ENCODE results near the gene RFX3.

RFX3 gene

GRCh38 chr9:3268223-3268622 lies 257.6 kb downstream of the RFX3 start:
- no peak for DNase-seq (ENCODE audit: extremely low read depth, low read depth)
- TF ChIP-seq CTCF (IDR thresholded peaks at IDR 0.05; ENCODE audit: low read depth, low read length, missing control alignments) = no peak
- no peak overlapping the region for H3K4me3 ChIP-seq (replicated peaks; ENCODE audit: low read depth, low read length)

- TF ChIP-seq CTCF (IDR thresholded peaks at IDR 0.05; ENCODE audit: low read depth, low read length, missing control alignments) = no peak
- no peak overlapping the region for H3K4me3 ChIP-seq (replicated peaks; ENCODE audit: low read depth, low read length)
- DNase-seq (ENCODE audit: extremely low read depth, low read depth) = no peak
Measured at GRCh38 chr9:3263698-3264097, 262.1 kb downstream of the RFX3 start.

- TF ChIP-seq CTCF (IDR thresholded peaks at IDR 0.05; ENCODE audit: low read depth, low read length, missing control alignments) = no peak
- DNase-seq (ENCODE audit: extremely low read depth, low read depth) = no peak
- H3K4me3 ChIP-seq (replicated peaks; ENCODE audit: low read depth, low read length) = no peak overlapping the region
Measured at GRCh38 chr9:3262826-3263529, 262.8 kb downstream of the RFX3 start.

- H3K4me3 ChIP-seq (replicated peaks; ENCODE audit: low read depth, low read length) = no peak overlapping the region
- no peak for TF ChIP-seq CTCF (IDR thresholded peaks at IDR 0.05; ENCODE audit: low read depth, low read length, missing control alignments)
- DNase-seq (ENCODE audit: extremely low read depth, low read depth) = no peak
Measured at GRCh38 chr9:3261484-3261883, 264.3 kb downstream of the RFX3 start.

GRCh38 chr9:3256571-3257330 lies 269.1 kb downstream of the RFX3 start:
- no peak overlapping the region for H3K4me3 ChIP-seq (replicated peaks; ENCODE audit: low read depth, low read length)
- no peak for TF ChIP-seq CTCF (IDR thresholded peaks at IDR 0.05; ENCODE audit: low read depth, low read length, missing control alignments)
- no peak for DNase-seq (ENCODE audit: extremely low read depth, low read depth)

GRCh38 chr9:3251309-3251708 lies 274.5 kb downstream of the RFX3 start:
- no peak overlapping the region for H3K4me3 ChIP-seq (replicated peaks; ENCODE audit: low read depth, low read length)
- no peak for DNase-seq (ENCODE audit: extremely low read depth, low read depth)
- no peak for TF ChIP-seq CTCF (IDR thresholded peaks at IDR 0.05; ENCODE audit: low read depth, low read length, missing control alignments)
